ENCODE results near the gene UNC5C. TPM values are rescaled to one million over a fixed set of nuclear protein-coding genes. Genes with fewer than 3 reads are reported as not detected.

UNC5C gene
- total RNA-seq, 4 donors from 2014 or later: 0.98 to 2.3 (median 1.2) TPM

- no peaks in the 10 kb centered on the region for H3K4me1 ChIP-seq
- 33% methylated on average over 1 of the region's 1 CpG for WGBS
These were observed 79.2 kb downstream of the UNC5C start for GRCh38 chr4:95469617-95470016.

GRCh38 chr4:95466791-95467190 lies 82.0 kb downstream of the UNC5C start:
- Histone ChIP-seq H3K4me1 (no peaks in the 10 kb centered on the region), H3K36me3 (no peaks in the 10 kb centered on the region), H3K9me3 (peaks cover 4% of the 10 kb centered on the region), H3K4me3 (no peak overlapping the region), H3K27ac (no peak overlapping the region), H3K27me3 (no peaks in the 10 kb centered on the region)
- WGBS: 88% methylated on average over 3 of the region's 3 CpGs
- TF ChIP-seq POLR2AphosphoS5 (IDR thresholded peaks at IDR 0.05): no peak
- DNase-seq (ENCODE audit: low spot score in 2 of 2): no peak

More at GRCh38 chr4:95469617-95470016, 79.2 kb downstream of the UNC5C start:
- Histone ChIP-seq H3K36me3 (no peaks in the 10 kb centered on the region), H3K27ac (no peak overlapping the region), H3K4me3 (no peak overlapping the region), H3K27me3 (no peaks in the 10 kb centered on the region), H3K9me3 (no peaks in the 10 kb centered on the region)
- TF ChIP-seq POLR2A (IDR thresholded peaks at IDR 0.05) (no peak), CTCF (IDR thresholded peaks at IDR 0.05) (no peak), POLR2AphosphoS5 (IDR thresholded peaks at IDR 0.05) (no peak), EP300 (IDR thresholded peaks at IDR 0.05) (no peak)
- no peak for DNase-seq (ENCODE audit: low spot score in 2 of 2)

GRCh38 chr4:95465010-95465409 lies 83.8 kb downstream of the UNC5C start:
- Histone ChIP-seq H3K4me3 (no peak overlapping the region), H3K27me3 (no peaks in the 10 kb centered on the region), H3K27ac (no peak overlapping the region), H3K4me1 (no peaks in the 10 kb centered on the region), H3K9me3 (peaks cover 4% of the 10 kb centered on the region), H3K36me3 (no peaks in the 10 kb centered on the region)
- TF ChIP-seq CTCF (IDR thresholded peaks at IDR 0.05) (no peak), POLR2A (IDR thresholded peaks at IDR 0.05) (no peak), POLR2AphosphoS5 (IDR thresholded peaks at IDR 0.05) (no peak), EP300 (IDR thresholded peaks at IDR 0.05) (no peak)
- 57% methylated on average over 6 of the region's 6 CpGs for WGBS
- DNase-seq (ENCODE audit: low spot score in 2 of 2): no peak

GRCh38 chr4:95462921-95463320 lies 85.9 kb downstream of the UNC5C start:
- no peaks in the 10 kb centered on the region for H3K36me3 ChIP-seq
- peaks cover 4% of the 10 kb centered on the region for H3K9me3 ChIP-seq
- H3K27ac ChIP-seq: no peak overlapping the region
- 87% methylated on average over 8 of the region's 8 CpGs for WGBS
- H3K27me3 ChIP-seq: no peaks in the 10 kb centered on the region
- no peak overlapping the region for H3K4me3 ChIP-seq
- H3K4me1 ChIP-seq: no peaks in the 10 kb centered on the region
- DNase-seq (ENCODE audit: low spot score in 2 of 2): no peak
- TF ChIP-seq EP300 (IDR thresholded peaks at IDR 0.05) (no peak), POLR2AphosphoS5 (IDR thresholded peaks at IDR 0.05) (no peak), CTCF (IDR thresholded peaks at IDR 0.05) (no peak), POLR2A (IDR thresholded peaks at IDR 0.05) (no peak)

GRCh38 chr4:95457353-95457752 lies 91.4 kb downstream of the UNC5C start:
- H3K36me3 ChIP-seq: no peaks in the 10 kb centered on the region
- no peaks in the 10 kb centered on the region for H3K27me3 ChIP-seq
- no peak overlapping the region for H3K4me3 ChIP-seq
- TF ChIP-seq EP300 (IDR thresholded peaks at IDR 0.05) (no peak), CTCF (IDR thresholded peaks at IDR 0.05) (no peak), POLR2A (IDR thresholded peaks at IDR 0.05) (no peak), POLR2AphosphoS5 (IDR thresholded peaks at IDR 0.05) (no peak)
- DNase-seq (ENCODE audit: low spot score in 2 of 2): no peak
- H3K27ac ChIP-seq: no peak overlapping the region
- no peaks in the 10 kb centered on the region for H3K4me1 ChIP-seq
- no peaks in the 10 kb centered on the region for H3K9me3 ChIP-seq
- 71% methylated on average over 4 of the region's 4 CpGs for WGBS

- H3K36me3 ChIP-seq: no peaks in the 10 kb centered on the region
- no peaks in the 10 kb centered on the region for H3K27me3 ChIP-seq
- DNase-seq (ENCODE audit: low spot score in 2 of 2): no peak
- H3K4me1 ChIP-seq: no peaks in the 10 kb centered on the region
- H3K27ac ChIP-seq: no peak overlapping the region
- 89% methylated on average over 2 of the region's 2 CpGs for WGBS
- no peak for TF ChIP-seq POLR2AphosphoS5 (IDR thresholded peaks at IDR 0.05)
- no peak for TF ChIP-seq POLR2A (IDR thresholded peaks at IDR 0.05)
- no peak for TF ChIP-seq EP300 (IDR thresholded peaks at IDR 0.05)
- TF ChIP-seq CTCF (IDR thresholded peaks at IDR 0.05): no peak
- H3K4me3 ChIP-seq: no peak overlapping the region
- no peaks in the 10 kb centered on the region for H3K9me3 ChIP-seq
These were observed 98.5 kb downstream of the UNC5C start for GRCh38 chr4:95450294-95450693.
